SU-DHL-6 (cell line): ENCODE data around the gene VAV3.

Experiments used
- H2AFZ ChIP-seq: fragments of 200-600 bp; sonication (generic); 2 replicates; pipeline ENCODE4 v1.6.1; 2014; ENCODE audit warnings: low read depth, mild to moderate bottlenecking, moderate library complexity, mixed read lengths, antibody characterized with exemption, low read length; ENCODE audit not compliant: severe bottlenecking
- H3F3A ChIP-seq: fragments of 200-600 bp; shearing (Covaris generic); 2 replicates; pipeline ENCODE4 v1.6.0; 2016; ENCODE audit warnings: antibody characterized with exemption, mild to moderate bottlenecking; ENCODE audit not compliant: insufficient read depth
- H3K27ac ChIP-seq: fragments of 200-600 bp; sonication (generic); 2 replicates; pipeline ENCODE4 v1.5.1; 2016; ENCODE audit warnings: low read depth, mild to moderate bottlenecking, low read length, moderate library complexity, mixed read lengths
- H3K27me3 ChIP-seq: fragments of 200-600 bp; sonication (generic), shearing (Covaris generic); 2 replicates; pipeline ENCODE4 v1.6.0; 2014; ENCODE audit warnings: mild to moderate bottlenecking, low read length
- H3K36me3 ChIP-seq: fragments of 200-600 bp; sonication (generic); 2 replicates; pipeline ENCODE4 v1.6.1; 2014; ENCODE audit warnings: mild to moderate bottlenecking, low read length, mixed read lengths
- H3K4me2 ChIP-seq: fragments of 300-600, 200-600 bp; shearing (Covaris generic), sonication (generic); 2 replicates; pipeline ENCODE4 v1.6.0; 2014; ENCODE audit warnings: low read length, low read depth, mild to moderate bottlenecking; ENCODE audit not compliant: poor library complexity, severe bottlenecking
- H3K4me3 ChIP-seq: fragments of 200-600 bp; sonication (generic); 2 replicates; pipeline ENCODE4 v1.5.1; 2014; ENCODE audit warnings: antibody characterized with exemption, low read length, mild to moderate bottlenecking, mixed read lengths; ENCODE audit not compliant: insufficient read depth, poor library complexity, severe bottlenecking
- H3K79me2 ChIP-seq: fragments of 200-600 bp; sonication (generic); 2 replicates; pipeline ENCODE4 v1.6.1; 2014; ENCODE audit warnings: mild to moderate bottlenecking, low read length, moderate library complexity; ENCODE audit not compliant: insufficient read depth
- H3K9ac ChIP-seq: fragments of 200-600 bp; sonication (generic); 2 replicates; pipeline ENCODE4 v1.7.0; 2014; ENCODE audit warnings: mild to moderate bottlenecking, low read length
- H3K9me2 ChIP-seq: fragments of 200-600 bp; sonication (generic); replicated peaks from 2 replicates; pipeline ENCODE4 v1.6.1; 2014; ENCODE audit warnings: low read length; ENCODE audit not compliant: insufficient read depth
- H3K9me3 ChIP-seq: fragments of 200-600 bp; sonication (generic); 2 replicates; pipeline ENCODE4 v1.6.1; 2014; ENCODE audit warnings: low read length, mixed read lengths; ENCODE audit not compliant: insufficient read depth
- H4K20me1 ChIP-seq: fragments of 200-600 bp; sonication (generic); 2 replicates; pipeline ENCODE4 v1.6.1; 2014; ENCODE audit warnings: low read depth, mild to moderate bottlenecking, antibody characterized with exemption, low read length, moderate library complexity, mixed read lengths
- CTCF ChIP-seq: fragments of 200-600 bp; sonication (generic); IDR thresholded peaks from one replicate; pipeline ENCODE4 v1.5.1; 2017; ENCODE audit warnings: antibody characterized with exemption, mild to moderate bottlenecking, low read length, moderate library complexity; ENCODE audit not compliant: insufficient read depth, poor library complexity, severe bottlenecking
- EZH2phosphoT487 ChIP-seq: fragments of 200-600 bp; sonication (generic), shearing (Covaris generic); conservative IDR thresholded peaks from 2 replicates; pipeline ENCODE4 v1.6.1; 2018; ENCODE audit warnings: mild to moderate bottlenecking, antibody characterized with exemption, low read length, moderate library complexity, mixed read lengths

Gene VAV3

DNA sequence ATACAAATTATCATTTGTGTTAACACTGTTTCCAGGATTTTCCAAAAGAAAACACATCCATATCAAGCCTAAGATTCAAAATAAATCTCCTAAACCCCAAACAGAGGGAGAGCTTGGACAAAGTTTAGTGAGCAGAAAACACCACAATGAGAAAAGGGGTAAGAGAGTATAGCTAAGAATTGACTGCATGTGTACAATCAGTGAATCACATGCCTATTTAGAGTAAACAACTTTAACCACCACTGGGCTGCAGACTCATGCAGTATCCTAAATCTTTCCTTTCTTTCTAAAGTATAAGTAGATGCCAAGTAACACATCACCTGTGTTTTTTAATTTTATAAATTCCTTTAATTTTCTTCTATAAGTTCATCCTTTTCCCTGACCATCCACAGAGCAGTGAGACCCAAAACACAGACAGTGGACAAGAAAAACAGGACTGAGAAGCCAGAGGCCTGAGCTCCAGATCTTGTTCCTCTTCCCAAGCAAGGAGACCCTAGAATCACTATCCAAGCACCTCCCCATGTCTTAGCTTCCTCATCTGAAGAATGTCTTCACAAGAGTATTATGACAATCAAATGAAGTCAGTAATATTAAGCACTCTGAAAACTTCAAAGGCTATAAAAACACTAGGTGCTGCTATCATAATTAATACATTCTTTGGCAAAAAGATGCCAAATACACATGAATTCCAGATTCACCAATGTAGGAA lies 93.1 kb downstream of the VAV3 start:
- Histone ChIP-seq H3K27me3 (no peaks in the 10 kb centered on the region), H3K9me2 (no peaks in the 10 kb centered on the region), H3K4me3 (no peak overlapping the region), H3K9me3 (no peaks in the 10 kb centered on the region), H4K20me1 (no peaks in the 10 kb centered on the region), H3K79me2 (no peaks in the 10 kb centered on the region), H3K9ac (no peak overlapping the region), H2AFZ (no peak overlapping the region), H3K36me3 (no peaks in the 10 kb centered on the region), H3F3A (no peaks in the 10 kb centered on the region), H3K4me2 (no peak overlapping the region), H3K27ac (no peak overlapping the region)
- TF ChIP-seq CTCF, result no peak
- no peak for TF ChIP-seq EZH2phosphoT487

- H3K27me3 ChIP-seq, result no peaks in the 10 kb centered on the region
- no peak for TF ChIP-seq EZH2phosphoT487
- TF ChIP-seq CTCF, result no peak
- H3K4me2 ChIP-seq, result no peak overlapping the region
- H3K9ac ChIP-seq, result no peak overlapping the region
- H3K4me3 ChIP-seq, result no peak overlapping the region
- H4K20me1 ChIP-seq, result no peaks in the 10 kb centered on the region
- no peaks in the 10 kb centered on the region for H3K79me2 ChIP-seq
- no peaks in the 10 kb centered on the region for H3F3A ChIP-seq
- H3K9me3 ChIP-seq, result no peaks in the 10 kb centered on the region
- H2AFZ ChIP-seq, result no peak overlapping the region
- no peaks in the 10 kb centered on the region for H3K9me2 ChIP-seq
- no peak overlapping the region for H3K27ac ChIP-seq
- H3K36me3 ChIP-seq, result no peaks in the 10 kb centered on the region
Observed at GRCh38 chr1:107871259-107871658, 93.7 kb downstream of the VAV3 start.

- H3K79me2 ChIP-seq, result no peaks in the 10 kb centered on the region
- no peaks in the 10 kb centered on the region for H3K9me3 ChIP-seq
- no peaks in the 10 kb centered on the region for H4K20me1 ChIP-seq
- no peaks in the 10 kb centered on the region for H3K36me3 ChIP-seq
- no peak for TF ChIP-seq EZH2phosphoT487
- TF ChIP-seq CTCF, result no peak
- H3K4me3 ChIP-seq, result no peak overlapping the region
- no peak overlapping the region for H3K9ac ChIP-seq
- no peaks in the 10 kb centered on the region for H3K9me2 ChIP-seq
- H3F3A ChIP-seq, result no peaks in the 10 kb centered on the region
- no peaks in the 10 kb centered on the region for H3K27me3 ChIP-seq
- H3K4me2 ChIP-seq, result no peak overlapping the region
- no peak overlapping the region for H2AFZ ChIP-seq
- no peak overlapping the region for H3K27ac ChIP-seq
Observed at GRCh38 chr1:107870696-107871095, 94.3 kb downstream of the VAV3 start.
